Astrocyte (in vitro differentiated cells and primary cell): Measurements from ENCODE around the gene CRYGN. TPM values are rescaled to one million over a fixed set of nuclear protein-coding genes. Genes with fewer than 3 reads are reported as not detected.

ENCODE experiments used
- DNase-seq: peaks from one replicate; pipeline ENCODE4 v3.0.0-alpha.2; 2010; ENCODE audit warnings: low read depth
- FAIRE-seq: peaks from 2 replicates; lab custom pipeline; 2011; peaks lifted over from hg19 to GRCh38; lab: Jason Lieb, UNC
- H2AFZ ChIP-seq: 2 replicates; pipeline ENCODE4 v1.6.0; 2012; ENCODE audit warnings: low read depth, low read length, inconsistent platforms
- H3K27ac ChIP-seq: 2 replicates; pipeline ENCODE4 v1.5.1; 2011; ENCODE audit warnings: low read depth, low read length, inconsistent platforms
- H3K27me3 ChIP-seq: 2 replicates; pipeline ENCODE4 v1.6.0; 2011; ENCODE audit warnings: low read length, inconsistent platforms; ENCODE audit not compliant: insufficient read depth
- H3K36me3 ChIP-seq: 2 replicates; pipeline ENCODE4 v1.5.1; 2011; ENCODE audit warnings: low read length, inconsistent platforms; ENCODE audit not compliant: insufficient read depth
- H3K4me1 ChIP-seq: 2 replicates; pipeline ENCODE4 v1.5.1; 2011; ENCODE audit warnings: low read length, inconsistent platforms; ENCODE audit not compliant: insufficient read depth
- H3K4me2 ChIP-seq: 2 replicates; pipeline ENCODE4 v1.6.0; 2012; ENCODE audit warnings: low read length, inconsistent platforms
- H3K4me3 ChIP-seq: 2 replicates; pipeline ENCODE4 v1.5.1; 2011; ENCODE audit warnings: low read depth, mild to moderate bottlenecking, low read length, inconsistent platforms; ENCODE audit not compliant: insufficient read depth
- H3K79me2 ChIP-seq: 2 replicates; pipeline ENCODE4 v1.6.0; 2012; ENCODE audit warnings: mild to moderate bottlenecking, low read length, inconsistent platforms; ENCODE audit not compliant: insufficient read depth
- H3K9ac ChIP-seq: 2 replicates; pipeline ENCODE4 v1.6.0; 2012; ENCODE audit warnings: mild to moderate bottlenecking, low read length, inconsistent platforms
- H3K9me3 ChIP-seq: 2 replicates; pipeline ENCODE4 v1.5.1; 2012; ENCODE audit warnings: low read depth, mild to moderate bottlenecking, low read length, inconsistent platforms; ENCODE audit not compliant: insufficient read depth
- H4K20me1 ChIP-seq: 2 replicates; pipeline ENCODE4 v1.6.0; 2012; ENCODE audit warnings: low read length, inconsistent platforms; ENCODE audit not compliant: insufficient read depth
- H3K27ac Mint-ChIP-seq: one replicate; pipeline ENCODE4 v1.8.0; 2021; ENCODE audit warnings: mild to moderate bottlenecking, mixed read lengths; ENCODE audit not compliant: unreplicated experiment
- H3K27me3 Mint-ChIP-seq: one replicate; pipeline ENCODE4 v1.8.0; 2021; ENCODE audit warnings: low read depth, mixed read lengths; ENCODE audit not compliant: unreplicated experiment
- H3K36me3 Mint-ChIP-seq: one replicate; pipeline ENCODE4 v1.8.0; 2021; ENCODE audit warnings: low read depth, mixed read lengths; ENCODE audit not compliant: unreplicated experiment
- H3K4me1 Mint-ChIP-seq: one replicate; pipeline ENCODE4 v1.8.0; 2021; ENCODE audit warnings: low read depth, mixed read lengths; ENCODE audit not compliant: unreplicated experiment
- H3K4me3 Mint-ChIP-seq: one replicate; pipeline ENCODE4 v1.8.0; 2021; ENCODE audit warnings: mild to moderate bottlenecking, moderate library complexity, mixed read lengths; ENCODE audit not compliant: unreplicated experiment
- H3K9me3 Mint-ChIP-seq: one replicate; pipeline ENCODE4 v1.8.0; 2021; ENCODE audit warnings: mild to moderate bottlenecking, mixed read lengths; ENCODE audit not compliant: unreplicated experiment
- CTCF ChIP-seq: IDR thresholded peaks from 2 replicates; pipeline ENCODE4 v1.5.1; 2011; ENCODE audit warnings: low read depth, mild to moderate bottlenecking, inconsistent platforms, low read length, moderate library complexity; ENCODE audit not compliant: insufficient read depth
- EZH2 ChIP-seq: IDR thresholded peaks from 2 replicates; pipeline ENCODE4 v1.6.1; 2012; ENCODE audit warnings: mild to moderate bottlenecking, low read length, inconsistent platforms; ENCODE audit not compliant: insufficient read depth
- total RNA-seq: library from RNA; stranded (reverse); gene quantifications from 2 replicates; pipeline ENCODE4 v1.2.1, GENCODE V29; 2021

Gene CRYGN
- total RNA-seq, 1 donor from 2014 or later: not detected

DNA sequence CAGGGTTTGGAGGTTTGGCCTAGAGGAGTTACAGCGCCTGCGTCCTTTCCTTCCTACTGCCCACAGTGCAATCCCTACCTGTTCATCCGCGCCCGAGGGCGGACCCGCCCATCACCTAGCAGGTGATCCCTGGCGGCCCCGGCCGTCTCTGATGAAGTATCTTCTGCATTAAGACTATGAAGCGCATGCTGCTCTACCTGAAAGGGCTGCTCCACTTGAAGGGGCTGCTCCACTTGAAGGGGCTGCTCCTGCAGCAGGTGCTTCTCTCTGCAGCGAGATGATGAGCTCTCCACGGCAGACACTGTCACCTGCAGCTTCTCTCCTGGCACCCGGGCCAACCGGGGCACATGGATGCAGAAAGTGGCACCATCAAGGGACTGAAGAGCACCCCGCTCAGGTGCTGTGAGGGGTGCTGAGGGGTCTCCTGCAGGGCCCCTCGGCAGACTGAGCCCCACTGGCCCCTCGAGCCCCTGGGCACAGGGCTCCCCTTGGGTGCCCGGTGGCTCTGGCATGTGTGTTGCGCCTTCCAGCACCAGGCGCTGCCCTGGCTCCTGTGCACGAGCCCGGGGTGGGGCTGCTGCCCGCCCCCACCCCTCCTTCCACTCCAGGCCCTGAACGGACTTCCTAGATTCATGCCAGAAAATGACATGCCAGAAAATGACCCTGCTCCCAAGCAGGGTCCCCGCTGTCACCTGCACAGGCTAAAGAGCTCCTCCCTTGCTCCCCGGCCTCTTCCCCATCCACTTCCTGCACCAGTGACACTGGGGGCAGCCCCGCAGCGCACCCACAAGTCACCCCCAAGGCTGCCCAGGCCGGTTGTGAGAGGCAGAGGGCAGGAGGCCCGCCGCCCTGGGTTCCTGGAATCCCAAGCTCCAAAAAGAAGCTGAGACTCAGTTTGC lies 59.5 kb downstream of the CRYGN start:
- Histone ChIP-seq H3K9me3 (no peaks in the 10 kb centered on the region), H3K36me3 (no peaks in the 10 kb centered on the region), H3K4me1 (peaks cover 3% of the 10 kb centered on the region), H3K4me2 (no peak overlapping the region), H3K4me3 (no peak overlapping the region), H3K9ac (no peak overlapping the region), H3K79me2 (no peaks in the 10 kb centered on the region), H2AFZ (no peak overlapping the region), H3K27ac (no peak overlapping the region), H3K27me3 (peaks cover 34% of the 10 kb centered on the region), H4K20me1 (peaks cover 4% of the 10 kb centered on the region)
- FAIRE-seq (no peak), DNase-seq (no peak)
- no peaks in the 10 kb centered on the region for H3K4me1 Mint-ChIP-seq
- peaks cover 46% of the 10 kb centered on the region for H3K27me3 Mint-ChIP-seq
- TF ChIP-seq EZH2 (no peak), CTCF (no peak)
- H3K36me3 Mint-ChIP-seq: peaks cover 24% of the 10 kb centered on the region
- no peak overlapping the region for H3K27ac Mint-ChIP-seq
- H3K4me3 Mint-ChIP-seq: no peak overlapping the region
- H3K9me3 Mint-ChIP-seq: peaks cover 3% of the 10 kb centered on the region

DNA sequence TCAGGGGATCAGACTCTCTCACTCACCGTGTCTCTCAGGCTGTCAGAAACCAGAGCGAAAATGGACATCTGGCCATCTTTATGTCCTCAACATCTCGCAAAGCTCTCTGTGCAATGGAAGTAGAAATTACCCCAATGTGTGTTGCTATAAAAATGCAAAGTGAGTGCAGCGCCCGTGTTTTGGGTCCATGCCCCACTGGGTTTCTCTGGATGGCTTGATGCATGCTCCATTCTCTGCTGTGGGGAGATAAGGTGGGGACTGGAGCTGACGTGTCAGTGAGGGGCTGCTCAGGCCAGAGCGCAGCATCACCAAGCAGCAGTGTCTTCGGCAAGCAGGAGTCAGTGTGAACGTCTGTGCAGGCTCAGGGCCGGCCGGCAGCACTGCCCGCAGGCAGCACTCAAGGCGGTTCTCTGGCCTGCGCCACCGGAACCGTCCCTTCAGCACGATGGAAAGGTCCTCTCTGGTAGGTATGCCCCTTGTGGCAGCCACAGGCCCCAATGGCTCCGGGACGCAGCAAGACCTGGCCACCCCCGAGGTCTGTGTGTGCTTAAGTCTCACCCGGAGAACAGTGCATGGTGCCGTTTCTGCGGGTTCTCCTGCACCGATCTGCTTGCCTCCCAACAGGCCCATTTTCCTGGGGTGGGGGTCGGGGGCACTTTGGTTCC lies 60.3 kb downstream of the CRYGN start:
- H3K79me2 ChIP-seq: no peaks in the 10 kb centered on the region
- H3K36me3 Mint-ChIP-seq: peaks cover 24% of the 10 kb centered on the region
- peaks cover 3% of the 10 kb centered on the region for H3K4me1 ChIP-seq
- H3K27ac ChIP-seq: no peak overlapping the region
- no peak overlapping the region for H2AFZ ChIP-seq
- TF ChIP-seq EZH2: no peak
- TF ChIP-seq CTCF: no peak
- H3K36me3 ChIP-seq: no peaks in the 10 kb centered on the region
- H3K9me3 Mint-ChIP-seq: peaks cover 3% of the 10 kb centered on the region
- no peak overlapping the region for H3K4me2 ChIP-seq
- no peak overlapping the region for H3K4me3 Mint-ChIP-seq
- no peak for FAIRE-seq
- no peak overlapping the region for H3K4me3 ChIP-seq
- DNase-seq: no peak
- no peak overlapping the region for H3K9ac ChIP-seq
- no peak overlapping the region for H3K27ac Mint-ChIP-seq
- H3K27me3 Mint-ChIP-seq: peaks cover 41% of the 10 kb centered on the region
- peaks cover 32% of the 10 kb centered on the region for H3K27me3 ChIP-seq
- H3K9me3 ChIP-seq: no peaks in the 10 kb centered on the region
- H3K4me1 Mint-ChIP-seq: no peaks in the 10 kb centered on the region
- H4K20me1 ChIP-seq: peaks cover 4% of the 10 kb centered on the region

DNA sequence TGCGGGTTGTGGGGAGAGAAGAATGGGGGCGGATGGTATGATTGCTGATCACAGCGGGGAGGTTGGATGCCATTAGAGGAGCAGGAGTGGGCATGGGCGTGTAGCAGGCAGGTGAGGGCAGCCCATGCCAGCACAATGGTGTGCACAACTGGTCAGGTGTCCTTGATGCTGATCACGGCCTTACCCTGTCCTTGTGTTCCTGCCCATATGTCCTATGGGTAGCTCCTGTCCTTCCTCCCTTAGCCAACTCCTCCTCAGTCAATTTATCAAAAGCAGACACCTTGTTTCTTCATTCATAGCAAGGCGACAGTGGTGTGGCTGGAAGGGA lies 60.8 kb downstream of the CRYGN start:
- no peak overlapping the region for H3K4me2 ChIP-seq
- Mint-ChIP-seq H3K9me3 (no peaks in the 10 kb centered on the region), H3K4me1 (no peaks in the 10 kb centered on the region), H3K36me3 (peaks cover 24% of the 10 kb centered on the region), H3K4me3 (no peak overlapping the region), H3K27ac (no peak overlapping the region), H3K27me3 (peaks cover 36% of the 10 kb centered on the region)
- H3K4me3 ChIP-seq: no peak overlapping the region
- TF ChIP-seq EZH2 (no peak), CTCF (no peak)
- no peaks in the 10 kb centered on the region for H3K36me3 ChIP-seq
- FAIRE-seq (no peak), DNase-seq (no peak)
- H2AFZ ChIP-seq: no peak overlapping the region
- no peak overlapping the region for H3K9ac ChIP-seq
- H3K4me1 ChIP-seq: peaks cover 3% of the 10 kb centered on the region
- H3K79me2 ChIP-seq: no peaks in the 10 kb centered on the region
- H3K27me3 ChIP-seq: peaks cover 27% of the 10 kb centered on the region
- H4K20me1 ChIP-seq: peaks cover 4% of the 10 kb centered on the region
- H3K27ac ChIP-seq: no peak overlapping the region
- no peaks in the 10 kb centered on the region for H3K9me3 ChIP-seq
